Type B pancreatic cell (in vitro differentiated cells): ENCODE measurements around the gene FGF11. TPM values are rescaled to one million over a fixed set of nuclear protein-coding genes. Genes with fewer than 3 reads are reported as not detected.

ENCODE experiments used
- DNase-seq: peaks from one replicate; pipeline ENCODE4 v3.0.0; 2021; ENCODE audit warnings: mixed read lengths; ENCODE audit not compliant: unreplicated experiment; ENCODE audit errors: extremely low spot score
- H3K27ac Mint-ChIP-seq: 2 replicates; pipeline ENCODE4 v1.8.0; 2021; ENCODE audit warnings: mild to moderate bottlenecking, mixed read lengths
- H3K27me3 Mint-ChIP-seq: 2 replicates; pipeline ENCODE4 v1.8.0; 2021; ENCODE audit warnings: mixed read lengths
- H3K36me3 Mint-ChIP-seq: 2 replicates; pipeline ENCODE4 v1.8.0; 2021; ENCODE audit warnings: mixed read lengths
- H3K4me1 Mint-ChIP-seq: one replicate; pipeline ENCODE4 v1.8.0; 2021; ENCODE audit warnings: mixed read lengths; ENCODE audit not compliant: unreplicated experiment
- H3K4me3 Mint-ChIP-seq: 2 replicates; pipeline ENCODE4 v1.8.0; 2021; ENCODE audit warnings: mild to moderate bottlenecking, mixed read lengths
- H3K9me3 Mint-ChIP-seq: 2 replicates; pipeline ENCODE4 v1.8.0; 2021; ENCODE audit warnings: mixed read lengths
- total RNA-seq: library from RNA; stranded (reverse); gene quantifications from 2 replicates; pipeline ENCODE4 v1.2.1, GENCODE V29; 2021; ENCODE audit warnings: low replicate concordance
- TF ChIP-seq, protein P1 (sequence below): fragments of 200-600 bp; sonication (generic); conservative IDR thresholded peaks from 2 replicates; pipeline ENCODE4 v1.5.0; 2021; ENCODE audit warnings: antibody characterized with exemption, mild to moderate bottlenecking

Gene FGF11
- total RNA-seq, 1 donor from 2014 or later: 21.8 TPM

DNA sequence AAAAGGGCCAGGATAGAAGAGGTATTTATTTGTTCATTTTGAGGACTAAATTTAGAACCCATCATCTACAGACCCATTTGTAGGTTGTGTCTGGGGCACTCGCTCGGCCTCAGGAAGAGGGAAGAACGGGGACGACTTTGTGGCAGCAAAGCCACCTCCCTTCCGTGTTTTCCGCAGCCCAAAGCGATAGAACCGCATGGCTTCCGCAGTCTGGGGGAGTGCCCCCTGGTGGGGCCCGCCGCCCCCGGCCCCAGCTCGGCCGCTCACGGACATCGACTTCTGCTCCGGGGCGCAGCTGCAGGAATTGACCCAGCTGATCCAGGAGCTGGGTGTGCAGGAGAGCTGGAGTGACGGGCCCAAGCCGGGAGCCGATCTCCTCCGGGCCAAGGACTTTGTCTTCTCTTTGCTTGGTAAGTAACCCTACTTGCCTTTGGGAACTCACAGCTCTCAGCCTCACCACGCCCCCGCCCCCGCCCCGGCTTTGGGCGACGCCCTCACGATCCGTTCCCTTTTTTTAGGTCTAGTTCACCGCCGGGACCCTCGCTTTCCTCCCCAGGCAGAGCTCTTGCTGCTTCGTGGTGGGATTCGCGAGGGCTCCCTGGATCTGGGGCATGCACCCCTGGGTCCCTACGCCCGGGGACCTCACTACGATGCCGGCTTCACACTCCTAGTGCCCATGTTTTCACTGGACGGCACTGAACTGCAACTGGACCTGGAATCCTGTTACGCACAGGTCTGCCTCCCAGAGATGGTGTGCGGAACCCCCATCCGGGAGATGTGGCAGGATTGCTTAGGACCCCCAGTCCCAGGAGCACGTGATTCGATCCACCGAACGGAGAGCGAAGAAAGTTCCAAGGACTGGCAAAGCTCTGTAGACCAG lies 3.4 kb upstream of the FGF11 start:
- Mint-ChIP-seq H3K36me3 (peaks cover 4% of the 10 kb centered on the region), H3K9me3 (no peaks in the 10 kb centered on the region), H3K4me1 (peaks cover 20% of the 10 kb centered on the region), H3K4me3 (peak overlapping the region; percentile 93), H3K27me3 (peaks cover 40% of the 10 kb centered on the region), H3K27ac (peak overlapping the region; percentile 99)
- no peak for DNase-seq
- TF ChIP-seq, protein P1, sequence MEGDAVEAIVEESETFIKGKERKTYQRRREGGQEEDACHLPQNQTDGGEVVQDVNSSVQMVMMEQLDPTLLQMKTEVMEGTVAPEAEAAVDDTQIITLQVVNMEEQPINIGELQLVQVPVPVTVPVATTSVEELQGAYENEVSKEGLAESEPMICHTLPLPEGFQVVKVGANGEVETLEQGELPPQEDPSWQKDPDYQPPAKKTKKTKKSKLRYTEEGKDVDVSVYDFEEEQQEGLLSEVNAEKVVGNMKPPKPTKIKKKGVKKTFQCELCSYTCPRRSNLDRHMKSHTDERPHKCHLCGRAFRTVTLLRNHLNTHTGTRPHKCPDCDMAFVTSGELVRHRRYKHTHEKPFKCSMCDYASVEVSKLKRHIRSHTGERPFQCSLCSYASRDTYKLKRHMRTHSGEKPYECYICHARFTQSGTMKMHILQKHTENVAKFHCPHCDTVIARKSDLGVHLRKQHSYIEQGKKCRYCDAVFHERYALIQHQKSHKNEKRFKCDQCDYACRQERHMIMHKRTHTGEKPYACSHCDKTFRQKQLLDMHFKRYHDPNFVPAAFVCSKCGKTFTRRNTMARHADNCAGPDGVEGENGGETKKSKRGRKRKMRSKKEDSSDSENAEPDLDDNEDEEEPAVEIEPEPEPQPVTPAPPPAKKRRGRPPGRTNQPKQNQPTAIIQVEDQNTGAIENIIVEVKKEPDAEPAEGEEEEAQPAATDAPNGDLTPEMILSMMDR: peak; percentile 20

DNA sequence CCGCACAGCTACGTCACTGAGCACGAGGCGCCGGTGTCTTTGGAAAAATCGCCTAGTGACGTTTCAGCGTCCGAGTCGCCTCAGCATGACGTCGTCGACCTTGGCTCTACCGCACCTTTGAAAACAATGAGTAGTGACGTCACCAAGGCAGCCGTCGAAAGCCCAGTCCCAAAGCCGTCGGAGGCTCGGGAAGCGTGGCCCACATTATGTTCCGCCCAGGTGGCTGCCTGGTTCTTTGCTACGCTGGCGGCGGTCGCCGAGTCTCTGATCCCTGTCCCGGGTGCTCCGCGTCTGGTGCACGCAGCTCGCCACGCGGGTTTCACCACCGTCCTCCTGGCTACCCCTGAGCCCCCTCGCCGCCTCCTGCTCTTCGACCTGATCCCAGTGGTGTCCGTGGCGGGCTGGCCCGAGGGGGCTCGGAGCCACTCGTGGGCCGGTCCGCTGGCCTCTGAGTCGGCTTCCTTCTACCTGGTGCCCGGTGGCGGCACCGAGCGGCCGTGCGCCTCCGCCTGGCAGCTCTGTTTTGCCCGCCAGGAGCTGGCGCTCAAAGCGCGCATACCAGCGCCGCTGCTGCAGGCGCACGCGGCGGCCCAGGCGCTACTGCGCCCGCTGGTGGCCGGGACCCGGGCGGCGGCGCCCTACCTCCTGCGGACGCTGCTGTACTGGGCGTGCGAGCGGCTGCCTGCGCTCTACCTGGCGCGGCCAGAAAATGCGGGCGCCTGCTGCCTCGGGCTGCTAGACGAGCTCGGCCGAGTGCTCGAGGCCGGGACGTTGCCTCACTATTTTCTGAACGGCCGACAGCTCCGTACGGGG lies 2.5 kb upstream of the FGF11 start:
- Mint-ChIP-seq H3K27ac (peak overlapping the region; percentile 99), H3K36me3 (peaks cover 4% of the 10 kb centered on the region), H3K27me3 (peaks cover 46% of the 10 kb centered on the region), H3K4me3 (peak overlapping the region; percentile 93), H3K9me3 (no peaks in the 10 kb centered on the region), H3K4me1 (peaks cover 28% of the 10 kb centered on the region)
- DNase-seq: peak; percentile 84
- TF ChIP-seq, protein P1: peak; percentile 77

DNA sequence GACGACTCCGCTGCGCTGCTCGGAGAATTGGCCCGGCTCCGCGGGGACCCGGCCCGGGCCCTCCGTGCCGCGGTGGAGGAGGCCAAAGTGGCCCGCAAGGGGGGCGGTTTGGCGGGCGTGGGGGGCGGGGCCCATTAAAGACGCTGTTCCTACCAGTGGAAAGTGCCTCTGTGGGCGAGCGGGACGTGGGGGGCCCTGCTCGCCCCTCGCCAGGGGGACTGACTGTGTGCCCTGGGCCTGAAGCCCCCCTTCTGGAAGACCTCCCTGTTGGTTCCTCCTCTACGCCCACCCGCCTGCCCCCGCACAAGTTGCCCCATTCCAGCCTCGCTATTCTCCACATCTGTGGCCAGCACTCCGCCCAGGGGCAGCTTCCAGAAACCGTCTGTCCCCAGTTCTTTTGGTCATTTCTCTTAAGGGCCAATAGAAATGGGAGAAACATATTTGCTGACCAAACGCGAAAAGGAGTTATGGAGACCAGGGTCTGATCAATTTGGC lies 1.9 kb upstream of the FGF11 start:
- TF ChIP-seq, protein P1: no peak
- Mint-ChIP-seq H3K4me3 (peak overlapping the region; percentile 93), H3K4me1 (peaks cover 30% of the 10 kb centered on the region), H3K36me3 (peaks cover 4% of the 10 kb centered on the region), H3K27me3 (peaks cover 49% of the 10 kb centered on the region), H3K27ac (peak overlapping the region; percentile 99), H3K9me3 (no peaks in the 10 kb centered on the region)
- DNase-seq: no peak

DNA sequence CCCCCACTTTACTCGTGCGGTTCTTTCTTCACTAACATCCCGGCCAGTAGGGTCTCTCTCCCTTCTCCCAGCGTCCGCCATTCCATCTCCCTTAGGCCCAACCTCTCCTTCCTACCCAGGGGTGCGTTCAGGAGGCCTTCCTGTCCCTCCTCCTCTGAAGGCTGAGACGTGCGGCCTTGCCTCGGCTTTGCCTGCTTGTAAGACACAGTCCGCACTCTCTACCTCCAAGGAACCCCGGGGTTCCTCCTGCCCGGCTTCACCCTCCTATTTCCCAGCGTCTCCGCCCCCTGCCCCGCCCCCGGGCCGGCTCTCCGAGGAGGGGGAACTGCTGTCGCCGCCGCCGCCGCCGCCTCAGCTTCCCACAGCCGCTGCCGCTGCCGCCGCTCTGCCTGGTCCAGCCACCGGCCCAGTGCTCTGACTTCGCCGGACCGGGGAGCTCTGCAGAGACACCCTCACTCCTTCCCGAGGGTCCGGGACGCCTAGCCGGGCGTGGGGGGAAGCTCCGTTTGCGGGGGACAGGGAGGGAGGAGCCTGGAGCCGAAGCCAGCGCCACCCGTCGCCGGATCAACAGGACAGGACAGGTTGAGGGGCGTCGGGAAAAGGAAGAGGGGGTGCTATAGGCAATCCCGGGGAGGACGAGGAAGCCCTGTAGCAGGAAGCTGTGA lies 1.2 kb upstream of the FGF11 start:
- H3K4me1 Mint-ChIP-seq: peaks cover 30% of the 10 kb centered on the region
- peaks cover 4% of the 10 kb centered on the region for H3K36me3 Mint-ChIP-seq

More for the DNA sequence above, 1.2 kb upstream of the FGF11 start:
- no peaks in the 10 kb centered on the region for H3K9me3 Mint-ChIP-seq
- H3K27me3 Mint-ChIP-seq: peaks cover 53% of the 10 kb centered on the region
- TF ChIP-seq, protein P1: no peak
- H3K27ac Mint-ChIP-seq: peak overlapping the region; percentile 97
- peak overlapping the region; percentile 92 for H3K4me3 Mint-ChIP-seq
- no peak for DNase-seq
